HG03378 (cell line): Measurements from ENCODE around the gene SCGB1D1.

Experiments used
- ATAC-seq: cut with Tn5 transposase; IDR thresholded peaks from one replicate; pipeline ENCODE4 v1.9.1; 2021; ENCODE audit warnings: mild to moderate bottlenecking, moderate library complexity; ENCODE audit not compliant: unreplicated experiment

Gene SCGB1D1

DNA sequence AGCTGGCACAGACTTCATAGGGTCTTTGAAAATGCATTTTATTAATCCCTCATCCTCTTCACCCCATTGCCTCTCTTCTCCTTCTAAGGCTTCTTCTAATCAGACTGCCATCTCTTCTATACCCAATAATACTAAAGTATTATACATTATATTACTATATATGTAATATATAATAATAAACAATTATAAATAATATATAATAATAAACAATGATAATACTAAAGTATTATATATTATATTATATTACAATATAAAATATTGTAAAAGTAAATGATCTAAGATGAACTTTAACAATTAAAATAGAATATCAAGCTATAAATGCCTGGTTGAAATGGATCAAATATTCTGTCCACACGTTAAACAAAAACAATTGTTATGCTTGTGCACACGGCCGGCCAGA, 31.5 kb downstream of the SCGB1D1 start:
- no peak for ATAC-seq

DNA sequence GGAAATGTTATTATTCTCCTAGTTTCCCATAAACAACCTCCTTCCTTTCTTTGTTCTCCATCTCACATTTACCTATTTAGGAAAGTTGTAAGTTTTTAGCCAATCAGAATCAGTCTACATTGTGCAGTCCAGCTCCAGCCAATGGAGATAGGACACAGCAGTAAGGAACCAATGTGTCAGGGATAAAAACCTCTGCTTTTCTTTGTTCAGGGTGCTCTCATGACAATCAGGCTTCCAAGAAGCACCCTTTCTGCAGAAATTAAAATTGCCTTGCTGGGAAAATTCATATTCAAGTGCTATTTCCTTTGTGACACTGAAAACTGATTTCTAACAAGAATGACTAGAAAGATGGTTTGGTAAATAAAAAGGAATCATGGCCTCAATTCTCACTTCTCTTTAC, 33.1 kb downstream of the SCGB1D1 start:
- no peak for ATAC-seq

DNA sequence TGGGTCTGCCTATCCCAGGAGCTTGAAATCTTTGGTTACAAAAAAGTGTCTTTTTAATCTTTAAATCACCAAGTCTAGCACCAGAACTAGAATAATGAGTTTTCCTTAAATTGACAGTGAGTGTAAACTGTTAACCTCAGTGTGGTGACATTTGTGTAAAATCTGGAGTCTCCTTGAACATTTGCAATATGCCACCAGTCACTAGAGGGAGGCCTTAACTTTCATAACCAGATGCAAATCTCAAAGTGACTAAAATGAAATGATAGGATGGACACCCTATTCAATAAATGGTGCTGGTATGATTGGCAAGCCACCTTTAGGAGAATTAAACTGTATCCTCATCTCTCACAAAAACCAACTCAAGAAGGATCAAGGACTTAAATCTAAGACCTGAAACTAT, 43.7 kb downstream of the SCGB1D1 start:
- no peak for ATAC-seq

DNA sequence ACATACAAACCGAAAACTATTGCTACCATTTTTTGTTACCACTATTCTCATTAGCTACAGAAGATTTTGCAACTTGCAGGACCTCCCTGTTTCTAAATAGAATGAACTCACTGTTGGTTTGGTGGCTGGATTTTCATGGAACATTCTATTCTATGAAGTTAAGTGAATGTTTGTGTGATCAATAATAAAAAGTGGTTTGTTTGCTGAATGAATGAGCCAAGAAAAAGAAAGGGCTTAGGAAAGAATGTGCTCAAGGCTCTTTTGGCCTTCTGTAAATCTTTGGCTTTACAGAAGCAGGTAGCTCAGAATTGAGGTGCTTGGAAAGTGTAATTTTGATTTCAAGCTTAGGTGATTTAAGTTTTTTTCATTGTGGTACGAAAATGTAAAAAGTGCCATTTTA, 46.2 kb downstream of the SCGB1D1 start:
- no peak for ATAC-seq

DNA sequence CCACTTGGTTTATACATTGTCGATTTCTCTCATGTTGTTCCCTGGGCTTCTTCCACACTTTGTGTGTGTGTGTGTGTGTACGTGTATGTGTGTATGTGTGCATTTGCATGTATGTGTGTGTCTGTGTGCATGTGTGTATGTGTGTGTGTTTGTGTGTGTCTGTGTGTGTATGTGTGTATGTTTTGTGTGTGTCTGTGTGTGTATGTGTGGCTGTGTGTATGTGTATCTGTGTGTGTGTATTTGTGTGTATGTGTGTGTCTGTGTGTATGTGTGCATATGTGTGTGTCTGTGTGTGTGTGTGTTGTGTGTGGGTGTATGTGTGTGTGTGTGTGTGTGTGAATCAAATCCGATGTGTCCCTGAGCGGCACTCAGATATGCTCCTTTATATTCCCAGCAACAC, 47.5 kb downstream of the SCGB1D1 start:
- ATAC-seq = no peak

DNA sequence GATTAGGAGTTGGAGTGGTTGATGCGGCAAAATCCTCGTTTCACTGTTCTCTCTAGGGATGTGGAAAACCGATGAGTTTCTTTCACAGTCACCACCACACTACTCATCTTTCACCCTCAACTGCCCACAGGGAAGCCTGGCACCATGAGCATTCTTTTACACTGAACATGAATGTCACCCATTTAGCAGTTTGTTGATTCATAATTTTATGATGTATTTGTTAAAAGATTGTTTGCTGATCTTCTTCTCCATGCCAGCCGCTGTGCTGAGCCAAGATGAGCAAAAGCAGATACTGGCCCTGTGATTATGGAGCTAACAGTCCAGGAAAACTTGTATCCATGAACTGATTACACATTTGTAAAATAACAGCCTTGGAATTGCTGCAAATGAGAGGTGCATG, 48.1 kb downstream of the SCGB1D1 start:
- no peak for ATAC-seq

DNA sequence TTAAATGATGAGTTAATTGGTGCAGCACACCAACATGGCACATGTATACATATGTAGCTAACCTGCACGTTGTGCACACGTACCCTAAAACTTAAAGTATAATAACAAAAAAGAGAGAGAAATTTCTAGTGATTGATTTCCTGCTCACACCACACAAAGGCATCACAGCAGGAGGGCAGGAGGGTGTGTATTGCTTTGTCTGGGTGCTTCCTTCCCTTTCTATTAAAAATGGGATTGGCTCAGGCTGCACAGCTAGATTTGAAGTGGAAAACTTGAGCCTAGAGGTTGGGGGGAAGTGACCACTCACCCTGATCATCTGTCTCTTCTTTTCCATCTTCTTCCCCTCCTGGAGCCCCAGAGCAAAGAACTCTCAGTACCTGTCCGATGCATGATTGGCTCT, 51.1 kb downstream of the SCGB1D1 start:
- ATAC-seq = no peak

DNA sequence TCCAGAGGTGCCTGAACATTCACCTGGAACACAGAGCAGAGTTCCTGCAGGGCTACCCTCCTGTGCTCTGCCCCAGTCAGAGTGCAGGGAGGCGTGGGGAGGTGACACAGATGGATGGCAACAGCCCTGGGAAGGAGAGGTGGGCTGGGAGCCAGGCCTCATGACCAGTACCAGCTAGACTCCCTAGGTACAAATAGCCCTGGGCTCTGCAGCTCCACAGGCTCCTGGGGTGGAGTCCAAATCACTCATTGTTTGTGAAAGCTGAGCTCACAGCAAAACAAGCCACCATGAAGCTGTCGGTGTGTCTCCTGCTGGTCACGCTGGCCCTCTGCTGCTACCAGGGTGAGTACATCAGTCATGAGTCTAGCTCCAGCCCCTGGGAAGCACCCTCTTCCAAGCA, 52.0 kb downstream of the SCGB1D1 start, which contains the start of gene SCGB1D2:
Gene SCGB1D2 (plus strand): TSS at position 219 of the 400 bp plus-strand sequence. CDS start 69 bp downstream, at position 288.
- ATAC-seq = no peak
